ENCODE measurements around the gene RILPL1.

Gene RILPL1

GRCh38 chr12:123522164-123522563 is 11.4 kb downstream of the RILPL1 start:
- Histone ChIP-seq H3K9ac (ENCODE audit: low read length) (no peak overlapping the region), H3K4me2 (ENCODE audit: low read length) (no peak overlapping the region), H3K4me3 (ENCODE audit: low read depth, low read length, poor library complexity, severe bottlenecking) (no peak overlapping the region), H3K27ac (ENCODE audit: low read depth, low read length, poor library complexity, severe bottlenecking) (no peak overlapping the region), H3F3A (ENCODE audit: insufficient read depth, low read length) (no peaks in the 10 kb centered on the region), H3K36me3 (ENCODE audit: insufficient read depth, low read length) (no peaks in the 10 kb centered on the region), H3K9me2 (ENCODE audit: low read depth, low read length) (no peaks in the 10 kb centered on the region), H4K20me1 (ENCODE audit: insufficient read depth, low read length) (no peaks in the 10 kb centered on the region), H3K27me3 (ENCODE audit: insufficient read depth, low read length) (0 out of 2 replicates have a peak, but pooled peaks cover 5% of the 10 kb centered on the region), H3K4me1 (ENCODE audit: insufficient read depth, low read length, severe bottlenecking) (no peaks in the 10 kb centered on the region), H3K9me3 (ENCODE audit: low read length) (no peaks in the 10 kb centered on the region), H3K79me2 (ENCODE audit: insufficient read depth, low read length) (no peaks in the 10 kb centered on the region), H2AFZ (ENCODE audit: low read length) (no peak overlapping the region)
- TF ChIP-seq CTCF (IDR thresholded peaks at IDR 0.05; ENCODE audit: low read length) (no peak), EZH2 (IDR thresholded peaks at IDR 0.05; ENCODE audit: borderline replicate concordance, low read length) (no peak)

GRCh38 chr12:123520567-123521474 is 12.7 kb downstream of the RILPL1 start:
- Histone ChIP-seq H3K36me3 (ENCODE audit: insufficient read depth, low read length) (no peaks in the 10 kb centered on the region), H3K27me3 (ENCODE audit: insufficient read depth, low read length) (no peaks in the 10 kb centered on the region), H2AFZ (ENCODE audit: low read length) (no peak overlapping the region), H3K4me3 (ENCODE audit: low read depth, low read length, poor library complexity, severe bottlenecking) (no peak overlapping the region), H3K27ac (ENCODE audit: low read depth, low read length, poor library complexity, severe bottlenecking) (no peak overlapping the region), H3K4me2 (ENCODE audit: low read length) (no peak overlapping the region), H3K4me1 (ENCODE audit: insufficient read depth, low read length, severe bottlenecking) (no peaks in the 10 kb centered on the region), H4K20me1 (ENCODE audit: insufficient read depth, low read length) (no peaks in the 10 kb centered on the region), H3K9me3 (ENCODE audit: low read length) (no peaks in the 10 kb centered on the region), H3F3A (ENCODE audit: insufficient read depth, low read length) (no peaks in the 10 kb centered on the region), H3K9ac (ENCODE audit: low read length) (no peak overlapping the region), H3K79me2 (ENCODE audit: insufficient read depth, low read length) (no peaks in the 10 kb centered on the region), H3K9me2 (ENCODE audit: low read depth, low read length) (no peaks in the 10 kb centered on the region)
- no peak for TF ChIP-seq CTCF (IDR thresholded peaks at IDR 0.05; ENCODE audit: low read length)
- TF ChIP-seq EZH2 (IDR thresholded peaks at IDR 0.05; ENCODE audit: borderline replicate concordance, low read length), result no peak

- H2AFZ ChIP-seq (ENCODE audit: low read length), result no peak overlapping the region
- H3K9me3 ChIP-seq (ENCODE audit: low read length), result no peaks in the 10 kb centered on the region
- no peak overlapping the region for H3K4me3 ChIP-seq (ENCODE audit: low read depth, low read length, poor library complexity, severe bottlenecking)
- no peak overlapping the region for H3K9ac ChIP-seq (ENCODE audit: low read length)
- no peak overlapping the region for H3K4me2 ChIP-seq (ENCODE audit: low read length)
- no peaks in the 10 kb centered on the region for H4K20me1 ChIP-seq (ENCODE audit: insufficient read depth, low read length)
- no peaks in the 10 kb centered on the region for H3K36me3 ChIP-seq (ENCODE audit: insufficient read depth, low read length)
- H3K27me3 ChIP-seq (ENCODE audit: insufficient read depth, low read length), result no peaks in the 10 kb centered on the region
- TF ChIP-seq CTCF (IDR thresholded peaks at IDR 0.05; ENCODE audit: low read length) (no peak), EZH2 (IDR thresholded peaks at IDR 0.05; ENCODE audit: borderline replicate concordance, low read length) (no peak)
- no peaks in the 10 kb centered on the region for H3K4me1 ChIP-seq (ENCODE audit: insufficient read depth, low read length, severe bottlenecking)
- H3K79me2 ChIP-seq (ENCODE audit: insufficient read depth, low read length), result no peaks in the 10 kb centered on the region
- no peaks in the 10 kb centered on the region for H3F3A ChIP-seq (ENCODE audit: insufficient read depth, low read length)
- no peaks in the 10 kb centered on the region for H3K9me2 ChIP-seq (ENCODE audit: low read depth, low read length)
- no peak overlapping the region for H3K27ac ChIP-seq (ENCODE audit: low read depth, low read length, poor library complexity, severe bottlenecking)
These were observed 14.1 kb downstream of the RILPL1 start for GRCh38 chr12:123519141-123520001.
